Esophagus mucosa (tissue), 1 donor: ENCODE measurements around the gene MYCBP2. TPM values are rescaled to one million over a fixed set of nuclear protein-coding genes. Genes with fewer than 3 reads are reported as not detected.
"Not testable (repeated sequence)": the region's sequence is repeated elsewhere in the genome, so short reads cannot be mapped to it uniquely, and the experiment has no call there.

ENCODE experiments used
- ATAC-seq: fragments of 200-7000 bp; cut with Tn5 transposase; one replicate; pipeline ENCODE4 v1.9.1; 2020
- total RNA-seq: library from RNA; stranded (reverse); gene quantifications from one replicate; pipeline ENCODE4 v1.2.4, GENCODE V29; 2023
- donor health status: DM: yes; HTN: yes; CAD: no.

The MYCBP2 gene
- total RNA-seq, 1 donor from 2014 or later = 76.2 TPM

- no peak for ATAC-seq
These were observed 36.6 kb downstream of the MYCBP2 start for GRCh38 chr13:77290342-77290741.

DNA sequence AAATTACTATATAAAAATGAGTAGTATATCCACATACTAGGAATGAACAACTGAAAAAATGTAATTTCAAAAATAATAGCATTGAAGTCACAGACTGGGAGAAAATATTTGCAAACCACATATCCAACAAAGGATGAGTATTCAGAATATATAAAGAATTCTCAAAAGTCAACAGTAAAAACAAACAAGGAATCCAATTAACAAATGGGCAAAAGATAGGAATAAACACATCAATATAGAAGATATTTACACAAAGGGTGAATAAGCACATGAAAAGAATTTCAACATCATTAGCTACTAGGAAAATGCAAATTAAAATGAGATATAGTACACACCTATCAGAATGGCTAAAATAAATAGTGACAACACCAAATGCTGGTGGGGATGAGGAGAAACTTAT lies 37.0 kb downstream of the MYCBP2 start:
- no peak for ATAC-seq

GRCh38 chr13:77285632-77286031 lies 41.3 kb downstream of the MYCBP2 start:
- not testable (repeated sequence) for ATAC-seq

DNA sequence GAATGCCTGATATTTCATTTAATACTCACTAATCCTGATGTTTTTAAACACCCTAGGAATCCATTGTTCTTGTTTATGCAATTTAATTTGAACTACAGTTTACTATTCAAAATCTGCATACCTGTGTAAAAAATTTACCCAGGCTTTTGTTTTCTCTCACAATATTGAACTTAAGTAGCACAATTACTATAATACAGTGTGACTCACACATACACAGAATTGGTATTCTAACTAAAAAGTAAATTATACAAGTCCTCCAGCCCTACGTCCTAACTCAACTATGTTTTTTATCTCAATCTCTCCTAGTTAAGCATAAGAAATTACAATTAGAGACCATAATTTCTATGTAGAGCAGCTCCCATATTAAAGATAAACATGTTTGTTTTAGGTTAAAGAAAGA lies 41.8 kb downstream of the MYCBP2 start:
- no peak for ATAC-seq

- no peak for ATAC-seq
These were observed 52.8 kb downstream of the MYCBP2 start for GRCh38 chr13:77274126-77274525.

DNA sequence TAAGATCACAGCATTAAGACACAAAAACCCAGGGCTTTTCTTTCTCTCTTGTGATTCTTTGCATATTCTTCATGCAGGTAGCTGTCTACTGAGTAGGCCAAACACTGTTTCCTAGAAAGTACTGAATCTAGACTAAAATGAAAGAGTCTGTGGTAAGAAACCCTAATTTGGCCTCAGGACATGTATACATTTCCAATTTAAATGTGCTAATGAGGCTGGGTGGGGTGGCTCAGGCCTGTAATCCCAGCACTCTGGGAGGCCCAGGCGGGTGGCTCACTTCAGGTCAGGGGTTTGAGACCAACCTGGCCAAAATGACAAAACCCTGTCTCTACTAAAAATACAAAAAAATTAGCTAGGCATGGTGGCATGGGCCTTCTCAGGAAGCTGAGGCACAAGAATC lies 57.8 kb downstream of the MYCBP2 start:
- ATAC-seq = no peak

DNA sequence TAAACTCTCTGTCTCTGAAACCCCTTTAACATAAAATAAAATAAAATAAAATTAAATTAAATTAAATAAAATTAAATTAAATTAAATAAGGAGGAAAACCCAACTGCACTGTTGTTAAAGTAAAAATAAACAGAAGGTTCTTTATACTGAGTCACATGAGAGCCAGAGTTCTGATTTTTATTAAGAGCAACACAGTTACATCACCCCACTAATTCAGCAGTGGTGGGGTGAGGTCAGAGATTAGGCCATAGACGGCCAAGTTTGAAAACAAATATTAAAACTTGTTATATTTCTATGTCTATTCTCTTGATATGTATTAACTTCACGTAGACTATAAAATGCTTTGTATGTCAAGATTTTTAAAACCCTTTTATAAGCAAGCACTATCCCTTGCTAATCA lies 59.5 kb downstream of the MYCBP2 start:
- no peak for ATAC-seq

- ATAC-seq = no peak
These were observed 61.6 kb downstream of the MYCBP2 start for GRCh38 chr13:77265336-77265735.

DNA sequence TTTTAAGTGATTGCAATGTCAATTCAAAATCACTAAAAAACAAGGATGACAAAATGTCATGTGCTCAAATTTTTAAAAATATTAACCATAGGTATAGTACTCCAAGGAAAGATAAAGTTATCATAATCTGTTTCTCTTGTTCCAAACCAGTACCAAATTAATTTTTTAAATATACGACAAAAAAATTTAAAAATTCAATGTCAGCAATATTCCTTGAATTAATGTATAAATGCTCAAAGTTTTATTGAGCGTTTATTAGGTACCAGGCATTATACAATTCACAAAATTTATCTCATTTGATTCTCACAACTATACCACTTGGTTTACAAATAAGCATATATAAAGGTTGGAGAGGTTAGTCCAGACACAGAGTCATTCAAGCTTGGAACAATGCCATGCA lies 64.7 kb downstream of the MYCBP2 start:
- ATAC-seq = no peak

GRCh38 chr13:77250975-77251374 lies 75.9 kb downstream of the MYCBP2 start:
- no peak for ATAC-seq

- not testable (repeated sequence) for ATAC-seq
These were observed 81.7 kb downstream of the MYCBP2 start for GRCh38 chr13:77245224-77245623.

GRCh38 chr13:77239312-77239711 lies 87.6 kb downstream of the MYCBP2 start:
- no peak for ATAC-seq

GRCh38 chr13:77235456-77236022 lies 91.4 kb downstream of the MYCBP2 start:
- ATAC-seq = no peak

DNA sequence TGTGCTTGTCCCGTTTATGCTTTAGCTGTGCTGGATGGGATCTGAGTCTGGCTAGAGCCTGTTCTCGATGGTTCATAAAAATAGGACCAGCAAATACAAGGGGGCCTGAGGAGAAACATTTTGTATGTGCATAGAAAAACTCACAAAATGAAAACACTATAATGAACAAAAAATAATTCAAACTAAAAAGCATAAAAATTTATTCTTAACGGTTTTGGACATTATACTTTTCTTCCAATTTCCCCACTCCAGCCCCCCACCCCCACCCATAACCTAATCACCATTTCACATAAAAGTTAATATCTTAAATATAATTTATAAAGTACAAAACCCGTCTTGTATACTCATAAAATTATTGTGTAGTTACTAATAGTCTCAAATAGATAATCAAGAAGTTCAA lies 93.7 kb downstream of the MYCBP2 start:
- ATAC-seq = no peak

- ATAC-seq = no peak
These were observed 96.3 kb downstream of the MYCBP2 start for GRCh38 chr13:77230560-77230959.

DNA sequence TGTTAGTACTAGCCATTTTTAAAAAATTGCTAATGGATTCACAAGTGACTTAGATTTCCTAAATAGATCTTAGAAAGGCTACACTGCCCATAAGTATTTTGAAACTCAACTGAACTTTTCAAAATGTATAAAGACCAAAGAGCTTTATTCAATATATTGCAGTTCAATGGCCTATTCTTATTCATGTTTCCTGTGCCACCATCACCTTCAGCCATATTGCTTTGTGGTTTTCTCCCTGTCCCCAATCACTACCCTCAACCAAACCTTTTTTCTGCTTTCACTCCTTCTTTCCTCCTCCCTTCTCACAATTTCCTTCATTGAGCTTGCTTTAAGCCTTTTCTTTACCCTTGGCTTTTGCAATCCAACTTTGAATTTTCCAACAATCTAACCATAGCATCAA lies 100.9 kb downstream of the MYCBP2 start:
- ATAC-seq = no peak

- no peak for ATAC-seq
These were observed 104.0 kb downstream of the MYCBP2 start for GRCh38 chr13:77222909-77223308.

DNA sequence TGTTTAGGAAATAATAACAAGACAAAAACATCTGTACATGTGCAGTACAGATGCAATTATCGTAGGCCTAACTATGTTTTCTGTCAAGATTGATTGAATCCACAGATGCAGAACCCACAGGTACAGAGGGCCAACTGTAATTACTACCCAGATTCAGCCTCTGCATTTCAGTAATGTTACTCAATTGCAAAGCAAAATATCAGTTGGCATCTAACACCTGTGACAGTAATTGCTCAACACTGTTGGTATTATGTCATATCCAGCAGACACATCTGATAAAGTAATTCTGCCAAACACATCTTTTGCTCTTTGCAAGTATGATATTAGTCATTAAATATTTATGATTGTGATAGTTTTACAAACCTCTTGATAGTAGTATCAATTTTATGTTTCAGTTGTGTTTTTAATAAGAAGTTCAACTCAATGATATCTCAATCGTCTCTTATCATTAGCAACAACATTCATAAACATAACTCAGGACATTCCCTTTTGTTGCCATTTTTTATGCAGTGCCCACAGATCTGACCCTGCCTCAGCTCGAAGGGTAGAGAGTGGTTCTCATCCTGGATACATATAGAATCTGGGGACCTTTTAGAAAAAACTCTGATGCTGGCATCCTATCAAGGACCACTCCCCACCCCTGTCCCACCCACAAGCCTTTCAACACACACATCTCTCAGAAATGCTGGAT lies 104.7 kb downstream of the MYCBP2 start:
- no peak for ATAC-seq

- ATAC-seq = no peak
These were observed 107.5 kb downstream of the MYCBP2 start for GRCh38 chr13:77219401-77219800.

DNA sequence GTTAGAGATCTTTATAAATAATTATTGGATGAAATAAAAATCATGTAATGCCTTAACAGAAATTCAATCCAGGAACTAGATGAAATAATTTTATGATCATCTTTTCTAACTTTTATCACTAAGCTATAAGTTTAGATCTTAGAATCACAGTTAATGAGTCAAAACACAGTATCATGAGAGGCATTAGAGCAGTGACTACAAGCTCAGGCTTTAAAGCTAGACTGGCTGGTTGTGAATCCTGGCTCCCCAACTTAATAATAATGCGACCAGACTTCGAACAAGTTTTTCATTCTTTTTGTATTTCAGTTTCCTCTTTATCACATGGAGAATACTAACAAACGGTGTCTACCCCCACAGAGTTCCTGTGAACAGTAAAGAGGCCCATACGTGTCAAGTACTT lies 108.6 kb downstream of the MYCBP2 start:
- ATAC-seq = no peak

GRCh38 chr13:77215543-77215942 lies 111.4 kb downstream of the MYCBP2 start:
- ATAC-seq = no peak

DNA sequence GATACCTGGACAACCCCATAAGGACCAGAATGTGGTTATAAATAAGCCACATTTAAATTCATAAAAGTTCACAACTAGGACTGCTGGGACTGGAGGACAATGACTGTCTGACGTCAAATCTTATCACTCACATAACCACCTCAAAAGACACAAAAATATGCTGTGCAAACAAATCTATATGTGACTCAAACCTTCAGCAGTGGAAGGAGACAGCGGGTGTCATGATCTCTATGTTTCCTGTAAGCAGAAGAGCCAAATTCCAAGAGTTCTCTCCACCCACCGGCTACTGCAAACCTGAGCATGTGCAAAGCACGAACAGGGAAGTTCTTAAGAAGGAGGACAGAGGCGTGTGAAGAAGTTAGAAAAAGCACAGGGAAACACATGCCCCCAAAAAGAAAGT lies 113.2 kb downstream of the MYCBP2 start:
- ATAC-seq = no peak

DNA sequence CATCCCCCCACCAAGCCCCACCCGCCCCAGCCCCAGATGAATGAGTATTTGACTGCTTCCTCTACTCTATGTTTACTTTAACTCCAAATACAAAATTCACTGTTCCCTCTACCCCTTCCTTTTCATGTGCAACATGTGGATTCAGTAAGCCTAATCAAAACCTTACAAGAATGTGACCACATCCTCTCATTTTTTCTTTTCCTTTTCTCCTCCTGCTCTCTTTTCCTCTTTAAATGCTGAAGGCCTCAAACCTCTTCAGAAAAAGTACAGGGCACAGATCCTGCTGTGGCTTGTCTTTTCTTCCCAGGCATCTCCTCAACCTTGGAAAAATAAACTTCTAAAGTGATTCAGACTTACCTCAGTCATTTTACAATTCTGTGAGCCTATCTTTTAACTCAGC lies 119.0 kb downstream of the MYCBP2 start:
- ATAC-seq = no peak

GRCh38 chr13:77198995-77199394 lies 127.9 kb downstream of the MYCBP2 start:
- not testable (repeated sequence) for ATAC-seq
